Measurements from ENCODE around the gene NACA2. TPM values are rescaled to one million over a fixed set of nuclear protein-coding genes. Genes with fewer than 3 reads are reported as not detected.

Gene NACA2
- total RNA-seq, 1 donor from 2014 or later = not detected

DNA sequence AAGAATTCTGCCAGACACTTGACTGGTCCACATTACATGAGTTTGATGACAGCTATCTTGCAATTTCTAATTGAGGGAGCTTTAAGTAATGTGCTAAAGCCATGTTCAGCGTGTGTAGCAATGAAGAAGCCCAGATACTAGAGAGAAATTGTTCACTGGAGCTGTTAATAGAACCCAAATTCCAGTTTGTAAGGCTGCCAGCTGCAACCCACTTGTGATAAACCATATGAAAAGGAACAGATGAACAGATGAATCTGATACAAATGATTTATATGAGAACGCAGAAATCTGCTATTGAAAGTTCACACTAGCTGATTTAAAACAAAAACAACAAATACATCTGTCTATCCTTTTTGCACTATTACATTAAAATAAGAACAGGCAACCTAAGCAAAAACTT, 6.2 kb downstream of the NACA2 start:
- TF ChIP-seq, protein P1, sequence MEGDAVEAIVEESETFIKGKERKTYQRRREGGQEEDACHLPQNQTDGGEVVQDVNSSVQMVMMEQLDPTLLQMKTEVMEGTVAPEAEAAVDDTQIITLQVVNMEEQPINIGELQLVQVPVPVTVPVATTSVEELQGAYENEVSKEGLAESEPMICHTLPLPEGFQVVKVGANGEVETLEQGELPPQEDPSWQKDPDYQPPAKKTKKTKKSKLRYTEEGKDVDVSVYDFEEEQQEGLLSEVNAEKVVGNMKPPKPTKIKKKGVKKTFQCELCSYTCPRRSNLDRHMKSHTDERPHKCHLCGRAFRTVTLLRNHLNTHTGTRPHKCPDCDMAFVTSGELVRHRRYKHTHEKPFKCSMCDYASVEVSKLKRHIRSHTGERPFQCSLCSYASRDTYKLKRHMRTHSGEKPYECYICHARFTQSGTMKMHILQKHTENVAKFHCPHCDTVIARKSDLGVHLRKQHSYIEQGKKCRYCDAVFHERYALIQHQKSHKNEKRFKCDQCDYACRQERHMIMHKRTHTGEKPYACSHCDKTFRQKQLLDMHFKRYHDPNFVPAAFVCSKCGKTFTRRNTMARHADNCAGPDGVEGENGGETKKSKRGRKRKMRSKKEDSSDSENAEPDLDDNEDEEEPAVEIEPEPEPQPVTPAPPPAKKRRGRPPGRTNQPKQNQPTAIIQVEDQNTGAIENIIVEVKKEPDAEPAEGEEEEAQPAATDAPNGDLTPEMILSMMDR (IDR thresholded peaks at IDR 0.05) = no peak
- Mint-ChIP-seq H3K9me3 (ENCODE audit: unreplicated experiment) (no peaks in the 10 kb centered on the region), H3K27ac (ENCODE audit: unreplicated experiment) (no peak overlapping the region)

DNA sequence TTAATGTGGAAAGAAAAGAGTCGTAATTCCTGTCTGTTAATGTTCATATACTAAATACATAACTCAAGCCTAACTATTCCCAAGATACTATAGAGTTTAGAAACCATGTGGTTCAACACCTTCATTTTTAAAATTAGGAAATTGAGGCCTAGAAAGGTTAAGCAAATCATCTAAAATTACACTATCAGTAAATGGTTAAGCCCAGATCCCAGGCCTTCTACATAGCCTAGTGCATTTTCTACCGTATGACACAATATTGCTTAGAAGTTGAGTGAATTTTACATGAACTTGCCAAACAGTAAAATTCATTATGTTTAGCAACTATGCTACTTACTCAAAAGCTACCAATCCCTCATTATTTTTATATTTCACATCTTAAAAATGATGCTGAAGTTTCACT, 6.8 kb downstream of the NACA2 start:
- Mint-ChIP-seq H3K36me3 (ENCODE audit: unreplicated experiment) (no peaks in the 10 kb centered on the region), H3K27ac (ENCODE audit: unreplicated experiment) (no peak overlapping the region), H3K9me3 (ENCODE audit: unreplicated experiment) (no peaks in the 10 kb centered on the region), H3K27me3 (ENCODE audit: unreplicated experiment) (peaks cover 41% of the 10 kb centered on the region), H3K4me3 (ENCODE audit: unreplicated experiment) (no peak overlapping the region), H3K4me1 (ENCODE audit: unreplicated experiment) (no peaks in the 10 kb centered on the region)
- TF ChIP-seq, protein P1 (IDR thresholded peaks at IDR 0.05) = no peak
- no peak for DNase-seq (ENCODE audit: extremely low spot score, unreplicated experiment)

More for the DNA sequence above, 6.2 kb downstream of the NACA2 start:
- Mint-ChIP-seq H3K4me3 (ENCODE audit: unreplicated experiment) (no peak overlapping the region), H3K36me3 (ENCODE audit: unreplicated experiment) (no peaks in the 10 kb centered on the region), H3K4me1 (ENCODE audit: unreplicated experiment) (no peaks in the 10 kb centered on the region), H3K27me3 (ENCODE audit: unreplicated experiment) (peaks cover 35% of the 10 kb centered on the region)
- no peak for DNase-seq (ENCODE audit: extremely low spot score, unreplicated experiment)

DNA sequence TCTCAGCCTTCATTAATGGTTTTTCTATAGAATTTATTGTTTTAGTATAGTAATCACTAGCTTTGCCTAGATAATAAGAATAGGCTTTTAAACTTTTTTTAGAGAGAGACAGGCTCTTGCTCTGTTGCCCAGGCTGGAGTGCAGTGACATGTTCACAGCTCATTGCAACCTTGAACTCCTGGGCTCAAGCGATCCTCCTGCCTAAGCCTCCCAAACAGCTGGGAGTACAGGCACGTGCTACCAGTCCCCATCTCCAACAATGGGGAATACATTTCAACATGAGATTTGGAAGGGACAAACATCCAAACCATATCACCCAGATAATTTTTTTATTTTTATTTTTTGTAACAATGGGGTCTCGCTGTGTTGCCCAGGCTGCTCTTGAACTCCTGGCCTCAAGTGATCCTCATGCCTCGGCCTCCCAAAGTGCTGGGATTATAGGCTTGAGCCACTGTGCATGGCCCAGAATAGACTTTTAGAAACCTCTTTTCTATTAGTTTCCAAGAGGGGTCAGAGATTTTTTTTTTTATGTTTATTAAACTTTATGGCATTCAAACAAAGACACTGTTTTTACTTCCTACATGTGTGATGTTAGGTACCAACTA, 7.3 kb downstream of the NACA2 start:
- no peak overlapping the region for H3K4me3 Mint-ChIP-seq (ENCODE audit: unreplicated experiment)
- peaks cover 42% of the 10 kb centered on the region for H3K27me3 Mint-ChIP-seq (ENCODE audit: unreplicated experiment)
- H3K27ac Mint-ChIP-seq (ENCODE audit: unreplicated experiment) = no peak overlapping the region
- no peak for DNase-seq (ENCODE audit: extremely low spot score, unreplicated experiment)
- TF ChIP-seq, protein P1 (IDR thresholded peaks at IDR 0.05) = no peak
- no peaks in the 10 kb centered on the region for H3K36me3 Mint-ChIP-seq (ENCODE audit: unreplicated experiment)
- no peaks in the 10 kb centered on the region for H3K9me3 Mint-ChIP-seq (ENCODE audit: unreplicated experiment)
- H3K4me1 Mint-ChIP-seq (ENCODE audit: unreplicated experiment) = no peaks in the 10 kb centered on the region

DNA sequence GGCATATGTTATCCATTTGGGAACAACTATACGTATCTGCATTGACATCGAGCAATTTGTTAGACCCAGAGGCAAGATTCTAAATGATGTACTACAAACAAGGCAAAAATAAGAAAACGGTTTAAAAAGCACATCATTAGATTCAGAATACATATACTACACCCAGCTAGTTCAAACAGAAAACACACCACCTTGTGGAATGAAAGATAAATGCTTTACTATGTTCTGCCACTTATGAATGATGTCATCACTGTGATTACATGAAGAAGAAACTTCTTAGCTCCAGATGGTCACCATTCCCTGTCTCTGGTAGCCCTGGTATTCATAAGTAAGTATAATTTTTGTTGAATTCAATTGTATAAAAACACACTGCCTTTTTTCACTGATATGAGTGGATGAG, 7.8 kb downstream of the NACA2 start:
- no peaks in the 10 kb centered on the region for H3K4me1 Mint-ChIP-seq (ENCODE audit: unreplicated experiment)
- TF ChIP-seq, protein P1 (IDR thresholded peaks at IDR 0.05) = peak; percentile 55
- no peak overlapping the region for H3K27ac Mint-ChIP-seq (ENCODE audit: unreplicated experiment)
- DNase-seq (ENCODE audit: extremely low spot score, unreplicated experiment) = no peak
- H3K9me3 Mint-ChIP-seq (ENCODE audit: unreplicated experiment) = no peaks in the 10 kb centered on the region
- no peak overlapping the region for H3K4me3 Mint-ChIP-seq (ENCODE audit: unreplicated experiment)
- H3K36me3 Mint-ChIP-seq (ENCODE audit: unreplicated experiment) = no peaks in the 10 kb centered on the region
- peaks cover 40% of the 10 kb centered on the region for H3K27me3 Mint-ChIP-seq (ENCODE audit: unreplicated experiment)

DNA sequence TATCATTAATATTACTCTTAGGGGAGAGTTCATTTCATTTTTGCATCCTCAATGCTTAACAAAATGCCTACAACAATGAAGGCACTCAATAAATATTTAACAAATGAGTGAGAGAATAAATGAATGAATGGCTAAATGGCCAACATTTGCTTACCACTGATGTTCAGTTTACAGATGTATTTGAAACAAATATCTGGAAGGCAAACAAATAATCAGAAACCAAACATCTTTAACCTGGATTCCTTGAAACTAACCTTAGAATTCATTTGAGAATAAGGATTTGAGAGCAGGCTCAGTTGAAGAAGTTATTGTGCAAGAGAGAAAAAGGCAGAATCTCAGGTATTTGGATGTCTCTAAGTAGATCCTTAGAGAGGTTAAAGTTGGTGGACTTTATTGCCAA, 8.4 kb downstream of the NACA2 start:
- H3K36me3 Mint-ChIP-seq (ENCODE audit: unreplicated experiment) = no peaks in the 10 kb centered on the region
- H3K4me1 Mint-ChIP-seq (ENCODE audit: unreplicated experiment) = no peaks in the 10 kb centered on the region
- H3K27me3 Mint-ChIP-seq (ENCODE audit: unreplicated experiment) = peaks cover 41% of the 10 kb centered on the region
- H3K9me3 Mint-ChIP-seq (ENCODE audit: unreplicated experiment) = no peaks in the 10 kb centered on the region
- no peak for DNase-seq (ENCODE audit: extremely low spot score, unreplicated experiment)
- TF ChIP-seq, protein P1 (IDR thresholded peaks at IDR 0.05) = no peak
- H3K4me3 Mint-ChIP-seq (ENCODE audit: unreplicated experiment) = no peak overlapping the region
- H3K27ac Mint-ChIP-seq (ENCODE audit: unreplicated experiment) = no peak overlapping the region
